ENCODE data around the gene RNF215.

The RNF215 gene

GRCh38 chr22:30386960-30387827, at the start of gene RNF215:
Gene RNF215 (minus strand): TSS chr22:30387411. CDS start chr22:30387313, 98 bp downstream.
- FAIRE-seq, result no peak

GRCh38 chr22:30436196-30436595, 49.0 kb upstream of the RNF215 start:
- FAIRE-seq, result no peak

GRCh38 chr22:30435674-30436126, 48.5 kb upstream of the RNF215 start:
- FAIRE-seq, result no peak

GRCh38 chr22:30434843-30435242, 47.6 kb upstream of the RNF215 start:
- no peak for FAIRE-seq

GRCh38 chr22:30433773-30434172, 46.6 kb upstream of the RNF215 start:
- FAIRE-seq, result no peak

GRCh38 chr22:30433227-30433626, 46.0 kb upstream of the RNF215 start:
- FAIRE-seq, result no peak

- FAIRE-seq, result no peak
Measured at GRCh38 chr22:30432520-30432919, 45.3 kb upstream of the RNF215 start.

- FAIRE-seq, result no peak
Measured at GRCh38 chr22:30432096-30432495, 44.9 kb upstream of the RNF215 start.

- FAIRE-seq, result no peak
Measured at GRCh38 chr22:30430933-30431332, 43.7 kb upstream of the RNF215 start.

GRCh38 chr22:30429887-30430286, 42.7 kb upstream of the RNF215 start:
- FAIRE-seq, result no peak

- FAIRE-seq, result no peak
Measured at GRCh38 chr22:30427871-30428270, 40.7 kb upstream of the RNF215 start.

GRCh38 chr22:30426388-30427353, 39.5 kb upstream of the RNF215 start:
- no peak for FAIRE-seq

GRCh38 chr22:30425616-30426387, 38.6 kb upstream of the RNF215 start, which contains the start of gene MTFP1:
Gene MTFP1 (plus strand): TSS chr22:30425768. CDS start chr22:30425880, 112 bp downstream.
- FAIRE-seq, result no peak

GRCh38 chr22:30425327-30425615, 38.1 kb upstream of the RNF215 start:
- FAIRE-seq, result no peak

- FAIRE-seq, result no peak
Measured at GRCh38 chr22:30424534-30425326, 37.5 kb upstream of the RNF215 start.

GRCh38 chr22:30423959-30424533, 36.8 kb upstream of the RNF215 start:
- peak; percentile 97 for FAIRE-seq

GRCh38 chr22:30423301-30423958, 36.2 kb upstream of the RNF215 start:
- no peak for FAIRE-seq

GRCh38 chr22:30422481-30423300, 35.5 kb upstream of the RNF215 start:
- FAIRE-seq, result no peak

- FAIRE-seq, result no peak
Measured at GRCh38 chr22:30421695-30422480, 34.7 kb upstream of the RNF215 start.
